ENCODE measurements around the gene PNPLA2. TPM values are rescaled to one million over a fixed set of nuclear protein-coding genes. Genes with fewer than 3 reads are reported as not detected.

The PNPLA2 gene
- total RNA-seq, 4 donors from 2014 or later: 204 to 1,337 (median 369) TPM

DNA sequence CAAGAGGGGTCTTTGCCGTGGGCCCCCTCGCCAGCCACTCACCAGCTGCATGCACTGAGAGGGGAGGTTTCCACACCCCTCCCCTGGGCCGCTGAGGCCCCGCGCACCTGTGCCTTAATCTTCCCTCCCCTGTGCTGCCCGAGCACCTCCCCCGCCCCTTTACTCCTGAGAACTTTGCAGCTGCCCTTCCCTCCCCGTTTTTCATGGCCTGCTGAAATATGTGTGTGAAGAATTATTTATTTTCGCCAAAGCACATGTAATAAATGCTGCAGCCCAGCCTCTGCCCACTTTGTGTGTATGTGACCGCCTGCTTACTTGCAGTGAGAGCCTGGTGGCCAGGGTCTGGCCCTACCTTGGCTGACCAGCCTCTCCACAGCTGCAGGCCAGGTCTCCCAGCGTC, 6.2 kb downstream of the PNPLA2 start:
- TF ChIP-seq, protein P1, sequence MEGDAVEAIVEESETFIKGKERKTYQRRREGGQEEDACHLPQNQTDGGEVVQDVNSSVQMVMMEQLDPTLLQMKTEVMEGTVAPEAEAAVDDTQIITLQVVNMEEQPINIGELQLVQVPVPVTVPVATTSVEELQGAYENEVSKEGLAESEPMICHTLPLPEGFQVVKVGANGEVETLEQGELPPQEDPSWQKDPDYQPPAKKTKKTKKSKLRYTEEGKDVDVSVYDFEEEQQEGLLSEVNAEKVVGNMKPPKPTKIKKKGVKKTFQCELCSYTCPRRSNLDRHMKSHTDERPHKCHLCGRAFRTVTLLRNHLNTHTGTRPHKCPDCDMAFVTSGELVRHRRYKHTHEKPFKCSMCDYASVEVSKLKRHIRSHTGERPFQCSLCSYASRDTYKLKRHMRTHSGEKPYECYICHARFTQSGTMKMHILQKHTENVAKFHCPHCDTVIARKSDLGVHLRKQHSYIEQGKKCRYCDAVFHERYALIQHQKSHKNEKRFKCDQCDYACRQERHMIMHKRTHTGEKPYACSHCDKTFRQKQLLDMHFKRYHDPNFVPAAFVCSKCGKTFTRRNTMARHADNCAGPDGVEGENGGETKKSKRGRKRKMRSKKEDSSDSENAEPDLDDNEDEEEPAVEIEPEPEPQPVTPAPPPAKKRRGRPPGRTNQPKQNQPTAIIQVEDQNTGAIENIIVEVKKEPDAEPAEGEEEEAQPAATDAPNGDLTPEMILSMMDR (IDR thresholded peaks at IDR 0.05; ENCODE audit: low read depth): no peak

DNA sequence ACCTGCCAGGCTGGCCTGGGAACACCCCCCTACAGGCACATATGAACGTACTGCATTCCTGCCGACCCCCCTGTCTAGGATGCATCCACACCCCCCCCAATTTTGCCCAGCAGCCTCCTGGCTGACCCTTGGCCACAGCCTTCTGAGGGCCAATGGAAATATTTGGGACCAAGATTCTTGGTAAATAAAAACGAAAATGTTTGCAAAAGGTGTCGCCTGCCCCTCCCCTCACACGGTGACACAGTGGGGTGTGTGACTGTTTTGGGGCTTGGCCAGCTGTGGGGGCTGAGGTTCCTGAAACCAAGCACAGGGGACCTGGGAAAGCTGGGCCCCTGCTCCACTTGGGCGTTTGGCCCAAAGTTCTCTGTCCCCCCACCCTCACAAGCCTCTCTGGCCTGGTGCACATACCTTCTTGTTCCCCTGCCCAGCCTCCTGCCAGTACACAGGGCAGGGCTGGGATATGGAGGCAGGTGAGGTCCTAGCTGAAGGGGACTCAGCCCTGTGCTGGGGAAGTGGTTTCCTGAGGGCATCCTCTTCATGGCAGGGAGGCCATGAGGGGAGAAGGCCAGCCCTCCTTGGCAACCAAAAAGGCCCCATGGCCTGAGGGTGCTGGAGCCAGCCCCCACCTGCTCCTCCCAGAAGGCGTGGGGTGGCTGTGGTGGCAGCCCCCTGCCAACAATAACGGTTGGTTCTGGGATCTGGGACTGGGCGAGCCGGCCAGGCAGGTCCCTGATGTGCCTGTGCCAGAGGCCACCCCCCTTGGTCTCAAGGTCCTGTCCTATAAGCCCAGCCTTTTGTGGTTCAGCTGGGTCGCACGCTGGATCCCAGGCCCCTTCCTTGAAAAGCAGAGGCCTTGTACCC, 6.9 kb downstream of the PNPLA2 start:
- TF ChIP-seq, protein P1 (IDR thresholded peaks at IDR 0.05; ENCODE audit: low read depth): no peak

DNA sequence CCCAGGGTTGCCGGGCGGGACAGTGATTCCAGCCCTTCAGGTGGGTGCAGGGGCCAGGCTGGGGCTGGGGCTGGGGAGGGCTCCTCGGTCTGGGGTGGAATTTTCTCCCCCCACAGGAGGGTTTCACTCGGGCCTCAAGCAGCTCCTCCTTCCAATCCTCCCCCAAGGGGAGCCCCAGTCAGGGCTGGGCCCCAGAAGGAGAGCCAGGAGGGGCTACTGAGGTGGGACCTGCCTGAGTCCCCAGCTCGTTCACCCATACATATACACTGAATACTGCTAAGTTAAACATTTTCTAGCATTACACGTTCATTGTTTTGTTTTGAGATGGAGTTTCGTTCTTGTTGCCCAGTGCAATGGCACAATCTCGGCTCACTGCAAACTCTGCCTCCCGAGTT, 7.5 kb downstream of the PNPLA2 start:
- TF ChIP-seq, protein P1 (IDR thresholded peaks at IDR 0.05; ENCODE audit: low read depth): no peak

DNA sequence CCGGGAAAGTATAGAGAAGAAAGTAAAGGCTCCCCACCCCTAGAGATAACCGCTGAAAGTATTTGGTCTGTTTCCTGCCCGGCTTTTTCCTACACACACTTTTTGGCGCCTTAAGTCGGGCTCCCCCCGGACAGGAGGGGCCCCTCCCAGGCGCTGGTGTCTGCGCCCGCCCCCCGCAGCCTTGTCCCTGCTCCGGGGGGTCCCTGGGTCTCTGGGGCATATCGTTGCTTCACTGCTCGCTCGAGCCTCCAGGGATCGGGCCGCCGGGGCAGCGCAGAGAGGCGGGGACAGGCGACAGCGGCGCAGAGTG, 8.1 kb downstream of the PNPLA2 start:
- TF ChIP-seq, protein P1 (IDR thresholded peaks at IDR 0.05; ENCODE audit: low read depth): no peak

DNA sequence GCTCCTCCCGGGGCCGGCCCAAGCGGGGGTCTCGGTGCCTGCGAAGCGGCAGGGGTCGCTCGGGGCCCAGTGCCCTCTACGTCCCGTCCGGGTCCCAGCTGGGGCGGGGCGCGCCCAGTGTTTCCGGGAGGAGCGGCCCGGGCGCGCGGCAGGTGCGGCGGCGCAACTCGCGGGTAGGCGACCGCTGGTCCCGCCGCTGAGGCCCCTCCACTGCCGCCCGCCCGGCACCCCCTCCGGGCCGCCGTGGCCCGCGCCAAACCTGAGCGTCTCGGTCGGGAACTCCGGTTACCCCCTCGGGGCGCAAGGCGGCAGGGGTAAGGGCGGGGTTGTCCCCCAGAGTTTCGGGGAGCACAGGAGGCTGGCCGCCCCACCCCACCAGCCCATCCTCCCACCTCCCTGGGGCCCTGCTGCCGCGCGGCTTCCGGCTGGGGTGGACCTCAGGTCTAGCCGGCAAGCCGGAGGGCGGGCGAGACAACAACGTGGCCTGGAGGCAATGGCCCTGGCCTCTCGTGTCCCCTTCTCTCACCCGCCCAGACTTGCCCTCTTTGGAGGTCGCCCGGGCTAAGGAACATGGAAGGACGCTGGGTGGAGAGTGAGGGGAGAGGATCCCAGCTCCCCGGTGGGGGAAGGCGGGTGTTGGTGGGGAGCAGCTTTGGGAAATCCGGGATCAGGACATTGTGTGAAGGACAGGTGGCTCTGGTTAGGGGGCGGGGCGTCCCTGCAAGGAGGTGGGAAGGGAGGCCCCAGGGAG, 8.6 kb downstream of the PNPLA2 start:
- TF ChIP-seq, protein P1 (IDR thresholded peaks at IDR 0.05; ENCODE audit: low read depth): no peak

DNA sequence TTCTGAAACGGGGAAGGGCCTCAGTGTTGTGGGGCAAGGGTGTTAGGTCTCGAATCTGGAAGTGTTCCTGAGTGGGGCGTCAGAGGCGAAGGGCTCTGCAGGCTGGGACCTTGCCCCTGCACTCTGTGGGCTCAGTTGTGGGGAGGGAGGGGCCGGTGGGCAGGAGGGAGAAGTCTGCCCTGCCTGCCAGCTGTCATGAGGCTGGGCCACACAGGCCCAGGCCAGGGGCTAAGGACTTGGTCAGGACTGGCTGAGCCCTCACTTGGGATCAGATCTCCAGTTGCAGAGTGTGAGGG, 9.1 kb downstream of the PNPLA2 start, which contains the start of gene CRACR2B:
Gene CRACR2B, plus strand, starts transcription at position 23 of the 296 bp plus-strand sequence. CDS start 689 bp downstream, outside the sequence.
- TF ChIP-seq, protein P1 (IDR thresholded peaks at IDR 0.05; ENCODE audit: low read depth): no peak

DNA sequence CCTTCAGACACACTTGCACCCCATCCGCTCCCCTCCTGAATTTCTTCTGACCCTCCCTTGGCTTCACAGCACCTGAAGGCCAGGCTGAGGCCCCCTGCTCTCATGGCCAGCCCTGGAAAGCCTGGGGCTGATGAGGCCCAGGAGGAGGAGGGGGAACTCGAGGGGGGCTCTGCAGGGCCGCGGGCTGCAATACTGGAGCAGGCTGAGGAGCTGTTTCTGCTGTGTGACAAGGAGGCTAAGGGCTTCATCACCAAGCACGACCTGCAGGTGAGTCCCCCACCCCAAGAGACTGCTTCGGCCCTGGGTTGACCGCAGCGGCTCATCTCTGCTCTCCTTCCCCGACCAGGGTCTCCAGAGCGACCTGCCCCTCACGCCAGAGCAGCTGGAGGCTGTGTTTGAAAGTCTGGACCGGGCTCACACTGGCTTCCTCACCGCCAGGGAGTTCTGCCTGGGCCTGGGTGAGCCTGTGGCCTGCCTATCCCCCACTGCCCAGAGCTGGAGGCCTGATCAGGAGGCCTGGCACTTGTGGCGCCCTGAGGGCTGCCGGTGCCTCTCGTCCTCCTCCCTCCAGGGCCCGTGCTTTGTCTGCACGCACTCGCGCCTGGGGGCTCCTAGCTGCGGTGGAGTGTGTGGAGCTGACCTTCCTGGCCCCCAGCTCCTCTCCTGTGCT, 9.9 kb downstream of the PNPLA2 start:
- TF ChIP-seq, protein P1 (IDR thresholded peaks at IDR 0.05; ENCODE audit: low read depth): no peak

All from subcutaneous adipose tissue (tissue), 4 donors.